A172 (cell line): Measurements from ENCODE around the gene GHRL. TPM values are rescaled to one million over a fixed set of nuclear protein-coding genes. Genes with fewer than 3 reads are reported as not detected.

Source experiments
- DNase-seq: peaks from one replicate; pipeline ENCODE4 v3.0.0-alpha.2; 2015; ENCODE audit warnings: low spot score
- total RNA-seq: library from RNA; depleted of rRNA; stranded (reverse); fragments of >200 nt; shearing (Covaris generic); gene quantifications from 2 replicates; pipeline ENCODE4 v1.2.3, GENCODE V29; 2014

GHRL gene
- total RNA-seq, 1 experiment from 2014 or later: not detected

- no peak for DNase-seq
Measured at GRCh38 chr3:10327592-10327991, 34.8 kb upstream of the GHRL start.

GRCh38 chr3:10322352-10322710 is 29.6 kb upstream of the GHRL start:
- no peak for DNase-seq

GRCh38 chr3:10321630-10322351 is 29.0 kb upstream of the GHRL start:
- no peak for DNase-seq

GRCh38 chr3:10320320-10320677 is 27.6 kb upstream of the GHRL start:
- DNase-seq: no peak

GRCh38 chr3:10319804-10320203 is 27.1 kb upstream of the GHRL start:
- no peak for DNase-seq

GRCh38 chr3:10319251-10319650 is 26.5 kb upstream of the GHRL start:
- DNase-seq: no peak

GRCh38 chr3:10317961-10318350 is 25.2 kb upstream of the GHRL start:
- DNase-seq: no peak

GRCh38 chr3:10317311-10317960 is 24.7 kb upstream of the GHRL start:
- no peak for DNase-seq

- no peak for DNase-seq
Measured at GRCh38 chr3:10315771-10316344, 23.1 kb upstream of the GHRL start.

- DNase-seq: no peak
Measured at GRCh38 chr3:10315101-10315500, 22.4 kb upstream of the GHRL start.

GRCh38 chr3:10312861-10313260 is 20.1 kb upstream of the GHRL start:
- no peak for DNase-seq

- DNase-seq: no peak
Measured at GRCh38 chr3:10312391-10312790, 19.6 kb upstream of the GHRL start.

GRCh38 chr3:10311710-10312109 is 19.0 kb upstream of the GHRL start:
- DNase-seq: no peak

- DNase-seq: no peak
Measured at GRCh38 chr3:10310578-10310977, 17.8 kb upstream of the GHRL start.

- DNase-seq: no peak
Measured at GRCh38 chr3:10309736-10310135, 17.0 kb upstream of the GHRL start.

- DNase-seq: no peak
Measured at GRCh38 chr3:10308678-10309077, 15.9 kb upstream of the GHRL start.

- no peak for DNase-seq
Measured at GRCh38 chr3:10306156-10306555, 13.4 kb upstream of the GHRL start.

GRCh38 chr3:10305331-10305902 is 12.7 kb upstream of the GHRL start:
- no peak for DNase-seq

- no peak for DNase-seq
Measured at GRCh38 chr3:10304905-10305304, 12.2 kb upstream of the GHRL start.

GRCh38 chr3:10303785-10304184 is 11.0 kb upstream of the GHRL start:
- DNase-seq: no peak

- DNase-seq: no peak
Measured at GRCh38 chr3:10303105-10303504, 10.4 kb upstream of the GHRL start.

GRCh38 chr3:10300087-10300486 is 7.3 kb upstream of the GHRL start:
- DNase-seq: no peak

- DNase-seq: no peak
Measured at GRCh38 chr3:10299679-10300078, 6.9 kb upstream of the GHRL start.
